Stimulated activated naive B cell treated with anti-CD40 and anti-IgM and Interleukin-4, amounts not matched to agents 10 μg/mL and 1 μg/mL and 100 μg/mL, for 72 hours (primary cell): ENCODE results near the gene ZNF841.
"Not testable (repeated sequence)": the region's sequence is repeated elsewhere in the genome, so short reads cannot be mapped to it uniquely, and the experiment has no call there.

Experiments
- ATAC-seq, 2 donors: fragments of 150-1000 bp; cut with Tn5 transposase; replicated peaks; 2 replicates each; pipeline ENCODE4 v1.10.0; 2021; ENCODE audit warnings: moderate library complexity in 1 of 2
- DNase-seq: peaks from one replicate; pipeline ENCODE4 v3.0.0; 2021
- H3K27ac Mint-ChIP-seq: one replicate; pipeline ENCODE4 v1.8.0; 2022; ENCODE audit warnings: mild to moderate bottlenecking, mixed read lengths
- H3K27me3 Mint-ChIP-seq, 2 donors: one replicate each; pipeline ENCODE4 v1.8.0; 2022; ENCODE audit warnings: mixed read lengths in 2 of 2
- H3K36me3 Mint-ChIP-seq, 2 donors: one replicate each; pipeline ENCODE4 v1.8.0; 2022; ENCODE audit warnings: mixed read lengths in 2 of 2, mild to moderate bottlenecking in 1 of 2
- H3K4me1 Mint-ChIP-seq, 2 donors: one replicate each; pipeline ENCODE4 v1.8.0; 2022; ENCODE audit warnings: mixed read lengths in 2 of 2, mild to moderate bottlenecking in 1 of 2
- H3K4me3 Mint-ChIP-seq, 2 donors: one replicate each; pipeline ENCODE4 v1.8.0; 2022; ENCODE audit warnings: mild to moderate bottlenecking in 2 of 2, mixed read lengths in 2 of 2, moderate library complexity in 1 of 2
- H3K9me3 Mint-ChIP-seq, 2 donors: one replicate each; pipeline ENCODE4 v1.8.0; 2022; ENCODE audit warnings: mixed read lengths in 2 of 2, mild to moderate bottlenecking in 1 of 2

ZNF841 gene

DNA sequence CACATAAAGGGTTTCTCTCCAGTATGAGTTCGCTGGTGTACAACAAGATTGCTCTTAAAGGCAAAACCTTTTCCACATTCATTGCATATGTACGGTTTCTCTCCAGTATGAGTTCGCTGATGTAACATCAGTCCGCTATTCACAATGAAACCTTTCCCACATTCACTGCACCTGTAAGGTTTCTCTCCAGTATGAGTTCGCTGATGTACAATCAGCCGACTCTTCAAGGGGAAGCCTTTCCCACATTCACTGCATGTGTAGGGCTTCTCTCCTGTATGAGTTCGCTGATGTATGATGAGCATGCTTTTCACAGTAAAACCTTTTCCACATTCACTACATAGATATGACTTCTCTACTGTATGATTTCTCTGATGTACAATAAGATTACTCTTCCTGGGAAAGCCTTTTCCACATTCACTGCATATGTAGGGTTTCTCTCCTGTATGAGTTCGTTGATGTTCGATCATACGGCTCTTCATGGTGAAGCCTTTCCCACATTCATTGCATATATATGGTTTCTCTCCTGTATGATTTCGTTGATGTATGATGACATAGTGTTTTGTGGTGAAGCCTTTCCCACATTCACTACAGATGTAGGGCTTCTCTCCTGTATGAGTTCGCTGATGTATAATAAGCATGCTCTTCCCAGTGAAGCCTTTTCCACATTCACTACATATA is 61.4 kb downstream of the ZNF841 start:
- ATAC-seq = no peak
- no peak for DNase-seq
- Mint-ChIP-seq H3K27me3 (no peaks in the 10 kb centered on the region), H3K36me3 (peaks cover 71 to 82% of the 10 kb centered on the region in 2 donors), H3K4me1 (no peaks in the 10 kb centered on the region), H3K9me3 (peaks cover 28 to 40% of the 10 kb centered on the region in 2 donors), H3K4me3 (no peak overlapping the region), H3K27ac (peak overlapping the region; percentile 37)

DNA sequence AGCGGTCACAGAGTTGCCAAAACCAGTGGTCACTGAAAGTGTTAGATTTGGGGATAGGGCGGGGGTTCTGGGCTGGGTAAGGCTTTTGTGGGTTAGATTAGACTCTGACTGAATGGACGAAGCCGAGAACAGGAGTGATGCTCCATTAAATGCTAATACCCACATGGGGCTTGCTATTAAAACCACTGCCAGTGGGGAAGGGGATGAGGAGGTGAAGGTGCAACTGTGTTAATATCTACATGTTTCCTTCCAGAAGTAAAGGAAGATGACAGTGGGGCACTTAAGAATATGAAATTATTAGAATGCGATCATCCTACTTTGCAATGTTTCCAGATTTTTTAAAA is 66.8 kb downstream of the ZNF841 start:
- Mint-ChIP-seq H3K4me1 (peaks cover 14 to 18% of the 10 kb centered on the region in 2 donors), H3K36me3 (peaks cover 51 to 71% of the 10 kb centered on the region in 2 donors), H3K27me3 (no peaks in the 10 kb centered on the region), H3K4me3 (peak overlapping the region; percentile 95 to 99), H3K27ac (peak overlapping the region; percentile 99), H3K9me3 (peaks cover 11% of the 10 kb centered on the region in 2 donors)
- peak; percentile 35 for ATAC-seq
- no peak for DNase-seq

DNA sequence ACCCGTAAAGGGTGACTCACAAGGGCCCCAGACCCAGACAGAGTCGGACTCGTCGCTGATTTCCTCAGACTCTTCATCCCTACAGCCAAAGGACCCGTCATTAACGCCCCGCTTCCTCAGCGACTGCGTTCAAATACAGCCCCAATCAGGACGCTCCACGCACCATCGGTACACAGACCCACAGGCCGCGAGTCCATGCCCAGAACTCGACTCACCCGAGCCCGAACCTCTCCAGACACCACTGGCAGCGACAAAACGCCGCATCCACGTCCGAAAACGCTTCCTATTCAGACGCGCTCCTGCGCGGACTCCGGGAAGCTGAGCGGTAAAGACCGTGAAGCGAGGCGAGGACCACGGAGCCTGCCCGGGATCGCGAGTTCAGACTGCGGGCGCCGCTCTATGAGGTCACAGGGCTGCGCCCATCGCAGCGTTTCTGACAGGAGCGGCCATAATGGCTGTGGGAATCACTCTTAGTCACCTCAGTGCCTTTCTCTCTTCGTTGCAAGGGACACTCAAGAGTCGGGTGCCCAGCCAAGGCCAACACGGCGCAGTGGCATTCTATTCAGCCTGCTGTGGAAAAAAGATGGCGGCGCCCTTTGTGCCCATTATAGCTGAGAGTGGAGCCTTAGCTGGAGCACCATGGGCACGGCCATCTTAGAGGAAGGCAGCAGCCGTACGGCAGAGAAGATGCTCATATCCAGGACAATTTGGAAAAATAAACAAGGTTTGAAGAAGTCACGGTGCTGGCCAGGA is 67.4 kb downstream of the ZNF841 start, which contains the start of gene ZNF614:
Gene ZNF614, minus strand, starts transcription at position 353 of the 753 bp plus-strand sequence. CDS start 2,634 bp downstream, outside the sequence.
- Mint-ChIP-seq H3K27ac (peak within 1 kb of the TSS; percentile 99), H3K9me3 (peaks cover 9% of the 10 kb centered on the region in 2 donors), H3K27me3 (no peaks in the 10 kb centered on the region), H3K36me3 (peaks cover 51 to 71% of the 10 kb centered on the region in 2 donors), H3K4me3 (peak within 1 kb of the TSS; percentile 95 to 99), H3K4me1 (peaks cover 14 to 18% of the 10 kb centered on the region in 2 donors)
- ATAC-seq (peak; percentile 93 to 96), DNase-seq (peak; percentile 85)

DNA sequence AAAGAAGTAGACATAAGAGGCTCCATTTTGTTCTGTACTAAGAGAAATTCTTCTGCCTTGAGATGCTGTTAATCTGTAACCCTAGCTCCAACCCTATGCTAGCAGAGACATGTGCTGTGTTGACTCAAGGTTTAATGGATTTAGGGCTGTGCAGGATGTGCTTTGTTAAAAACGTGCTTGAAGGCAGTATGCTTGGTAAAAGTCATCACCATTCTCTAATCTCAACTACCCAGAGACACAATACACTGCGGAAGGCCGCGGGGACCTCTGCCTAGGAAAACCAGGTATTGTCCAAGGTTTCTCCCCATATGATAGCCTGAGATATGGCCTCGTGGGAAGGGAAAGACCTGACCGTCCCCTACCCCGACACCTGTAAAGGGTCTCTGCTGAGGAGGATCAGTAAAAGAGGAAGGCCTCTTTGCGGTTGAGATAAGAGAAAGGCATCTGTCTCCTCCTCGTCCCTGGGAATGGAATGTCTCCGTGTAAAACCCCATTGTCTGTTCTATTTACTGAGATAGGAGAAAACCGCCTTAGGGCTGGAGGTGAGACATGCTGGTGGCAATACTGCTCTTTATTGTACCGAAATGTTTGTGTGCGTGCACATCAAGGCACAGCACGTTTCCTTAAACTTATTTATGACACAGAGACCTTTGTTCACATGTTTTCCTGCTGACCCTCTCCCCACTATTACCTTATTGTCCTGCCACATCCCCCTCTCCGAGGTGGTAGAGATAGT is 69.1 kb downstream of the ZNF841 start:
- Mint-ChIP-seq H3K9me3 (peaks cover 12 to 15% of the 10 kb centered on the region in 2 donors), H3K4me3 (peak overlapping the region in 1 of 2 donors; percentile 31), H3K36me3 (peaks cover 58 to 77% of the 10 kb centered on the region in 2 donors), H3K4me1 (peaks cover 14 to 18% of the 10 kb centered on the region in 2 donors)
- DNase-seq, ATAC-seq, H3K27ac Mint-ChIP-seq, H3K27me3 Mint-ChIP-seq: not testable (repeated sequence)

DNA sequence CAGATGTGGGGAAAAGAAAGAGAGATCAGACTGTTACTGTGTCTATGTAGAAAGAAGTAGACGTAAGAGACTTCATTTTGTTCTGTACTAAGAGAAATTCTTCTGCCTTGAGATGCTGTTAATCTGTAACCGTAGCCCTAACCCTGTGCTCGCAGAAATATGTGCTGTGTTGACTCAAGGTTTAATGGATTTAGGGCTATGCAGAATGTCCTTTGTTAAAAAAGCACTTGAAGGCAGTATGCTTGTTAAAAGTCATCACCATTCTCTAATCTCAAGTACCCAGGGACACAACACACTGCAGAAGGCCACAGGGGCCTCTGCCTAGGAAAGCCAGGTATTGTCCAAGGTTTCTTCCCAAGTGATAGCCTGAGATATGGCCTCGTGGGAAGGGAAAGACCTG is 71.1 kb downstream of the ZNF841 start:
- not testable (repeated sequence) for H3K4me3 Mint-ChIP-seq, ATAC-seq, DNase-seq, H3K27me3 Mint-ChIP-seq
- Mint-ChIP-seq H3K27ac (peak overlapping the region; percentile 81), H3K36me3 (peaks cover 67 to 81% of the 10 kb centered on the region in 2 donors), H3K4me1 (peaks cover 16 to 18% of the 10 kb centered on the region in 2 donors), H3K9me3 (peaks cover 22 to 25% of the 10 kb centered on the region in 2 donors)

DNA sequence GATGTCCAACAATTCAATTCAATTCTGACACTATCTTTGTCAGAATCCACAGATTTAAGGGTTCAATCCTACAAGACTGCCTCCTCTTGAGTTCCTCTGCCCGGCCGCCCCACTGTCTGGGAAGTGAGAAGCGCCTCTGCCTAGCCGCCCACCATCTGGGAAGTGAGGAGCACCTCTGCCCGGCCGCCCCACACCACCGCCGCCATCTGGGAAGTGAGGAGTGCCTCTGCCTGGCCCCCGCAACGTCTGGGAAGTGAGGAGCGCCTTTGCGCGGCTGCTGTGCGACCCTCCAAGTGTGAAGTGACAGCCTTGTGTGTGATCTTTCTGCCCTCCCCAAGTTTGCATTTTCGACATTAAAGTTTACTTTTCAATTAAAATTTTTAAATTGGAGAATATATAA is 73.4 kb downstream of the ZNF841 start:
- Mint-ChIP-seq H3K36me3 (peaks cover 88 to 98% of the 10 kb centered on the region in 2 donors), H3K27ac (no peak overlapping the region), H3K27me3 (no peaks in the 10 kb centered on the region), H3K9me3 (peaks cover 23 to 25% of the 10 kb centered on the region in 2 donors), H3K4me1 (peaks cover 11 to 13% of the 10 kb centered on the region in 2 donors), H3K4me3 (no peak overlapping the region)
- DNase-seq (no peak), ATAC-seq (no peak)

DNA sequence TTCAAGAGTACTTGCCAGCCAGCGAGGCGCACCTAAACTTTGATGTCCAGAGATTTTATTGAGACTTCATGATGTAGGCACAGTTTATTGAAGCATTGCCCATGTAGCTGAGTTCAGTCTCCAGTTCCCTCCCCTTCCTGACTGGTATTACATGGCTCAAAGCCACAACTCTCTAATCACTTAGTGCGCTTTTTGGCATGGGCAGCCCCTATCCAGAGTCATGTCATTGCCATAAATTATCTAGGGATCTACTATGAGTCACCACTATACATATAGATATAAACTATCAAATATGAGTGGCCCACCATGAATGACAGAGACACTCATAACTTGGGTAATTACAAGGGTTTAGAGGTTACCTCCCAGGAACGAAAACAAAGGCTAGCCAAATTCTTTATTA is 75.1 kb downstream of the ZNF841 start:
- no peaks in the 10 kb centered on the region for H3K27me3 Mint-ChIP-seq
- peaks cover 0 to 2% of the 10 kb centered on the region in 2 donors for H3K4me1 Mint-ChIP-seq
- no peak overlapping the region for H3K27ac Mint-ChIP-seq
- peaks cover 29 to 32% of the 10 kb centered on the region in 2 donors for H3K9me3 Mint-ChIP-seq
- no peak for DNase-seq
- no peak overlapping the region for H3K4me3 Mint-ChIP-seq
- no peak for ATAC-seq
- peaks cover 91 to 98% of the 10 kb centered on the region in 2 donors for H3K36me3 Mint-ChIP-seq
